ENCODE measurements around the gene STXBP5L.
"Not testable (repeated sequence)": the region's sequence is repeated elsewhere in the genome, so short reads cannot be mapped to it uniquely, and the experiment has no call there.

The STXBP5L gene

DNA sequence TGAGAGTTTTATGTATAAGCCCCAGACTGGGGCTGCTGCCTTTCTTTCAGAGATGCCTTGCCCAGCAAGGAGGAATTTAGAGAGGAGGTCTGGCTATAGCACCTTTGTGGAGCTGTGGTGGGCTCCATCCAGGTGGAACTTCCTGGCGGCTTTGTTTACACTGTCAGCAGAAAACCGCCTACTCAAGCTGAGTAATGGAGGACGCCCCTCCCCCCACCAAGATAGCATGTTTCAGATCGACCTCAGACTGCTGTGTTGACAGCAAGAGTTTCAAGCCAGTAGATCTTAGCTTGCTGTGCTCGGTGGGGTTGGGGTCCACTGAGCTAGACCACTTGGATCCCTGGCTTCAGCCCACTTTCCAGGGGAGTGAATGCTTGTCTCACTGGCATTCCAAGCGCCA lies 155.6 kb downstream of the STXBP5L start:
- DNase-seq: no peak

DNA sequence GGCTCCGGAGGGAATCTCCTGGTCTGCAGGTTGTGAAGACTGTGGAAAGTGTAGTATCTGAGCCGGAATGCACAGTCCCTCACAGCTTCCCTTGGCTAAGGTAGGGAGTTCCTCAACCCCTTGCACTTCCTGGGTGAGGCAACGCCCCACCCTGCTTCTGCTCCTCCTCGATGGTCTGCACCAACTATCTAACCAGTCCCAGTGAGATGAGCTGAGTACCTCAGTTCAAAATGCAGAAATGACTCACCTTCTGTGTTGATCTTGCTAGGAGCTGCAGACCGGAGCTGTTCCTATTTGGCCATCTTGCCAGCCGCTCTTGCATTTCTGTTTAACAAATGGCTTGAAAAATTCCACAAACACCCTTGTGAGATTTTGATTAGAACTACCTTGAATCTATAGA lies 156.1 kb downstream of the STXBP5L start:
- no peak for DNase-seq

DNA sequence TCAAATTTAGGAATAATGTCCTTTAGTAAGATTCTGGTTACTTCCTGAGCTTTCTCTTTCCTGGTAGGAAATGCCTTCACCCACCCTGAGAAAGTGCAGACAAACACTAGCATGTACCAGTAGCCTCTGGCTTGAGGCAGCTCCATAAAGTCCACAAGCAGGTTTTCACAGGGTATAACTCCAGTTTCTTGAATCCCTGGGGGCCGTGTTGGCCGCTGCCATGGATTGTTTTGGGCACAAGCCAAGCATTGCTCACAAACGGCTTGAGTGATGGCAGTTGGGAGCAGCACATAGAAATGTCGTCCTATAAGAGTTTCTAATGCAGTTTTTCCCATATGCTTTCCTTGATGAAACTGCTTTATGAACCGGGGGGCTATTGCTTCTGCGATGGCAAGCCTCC lies 164.1 kb downstream of the STXBP5L start:
- DNase-seq: no peak

DNA sequence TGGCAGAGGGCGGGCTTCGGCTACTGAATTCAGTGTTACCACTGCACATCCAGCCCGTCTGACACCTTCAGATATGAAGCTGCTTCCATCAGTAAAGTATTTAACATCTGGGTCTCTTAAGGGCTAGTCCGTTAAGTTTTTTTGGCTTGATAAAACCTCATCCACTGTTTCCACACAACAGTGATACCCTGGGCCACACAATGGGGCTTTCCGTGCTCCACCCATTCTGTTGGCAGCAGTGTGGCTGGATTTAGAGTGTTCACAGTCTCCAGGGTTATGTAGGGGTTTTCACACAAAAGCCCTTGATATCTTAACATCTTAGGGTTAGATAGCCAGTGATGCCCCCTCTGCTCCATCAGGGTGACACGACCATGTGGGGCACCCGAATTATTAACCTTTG lies 165.0 kb downstream of the STXBP5L start:
- no peak for DNase-seq

DNA sequence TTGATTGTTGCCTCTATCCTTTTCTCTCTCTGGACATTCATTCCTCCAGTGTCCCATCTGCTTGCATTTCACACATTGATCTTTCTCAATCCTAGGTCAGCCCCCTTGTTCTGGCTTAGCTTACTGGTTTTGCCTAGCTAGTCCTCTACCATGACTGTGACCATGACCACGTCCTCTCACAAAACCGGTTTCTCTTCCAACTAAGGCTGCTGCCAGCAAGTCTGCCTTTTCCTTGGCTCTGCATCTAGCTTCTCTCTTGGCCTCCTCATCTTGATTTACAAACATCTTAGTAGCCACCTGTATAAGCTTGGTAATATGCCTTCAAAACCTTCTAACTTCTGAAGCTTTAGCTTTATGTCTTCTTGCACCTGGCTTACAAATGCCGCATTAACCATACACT lies 167.2 kb downstream of the STXBP5L start:
- DNase-seq: no peak

DNA sequence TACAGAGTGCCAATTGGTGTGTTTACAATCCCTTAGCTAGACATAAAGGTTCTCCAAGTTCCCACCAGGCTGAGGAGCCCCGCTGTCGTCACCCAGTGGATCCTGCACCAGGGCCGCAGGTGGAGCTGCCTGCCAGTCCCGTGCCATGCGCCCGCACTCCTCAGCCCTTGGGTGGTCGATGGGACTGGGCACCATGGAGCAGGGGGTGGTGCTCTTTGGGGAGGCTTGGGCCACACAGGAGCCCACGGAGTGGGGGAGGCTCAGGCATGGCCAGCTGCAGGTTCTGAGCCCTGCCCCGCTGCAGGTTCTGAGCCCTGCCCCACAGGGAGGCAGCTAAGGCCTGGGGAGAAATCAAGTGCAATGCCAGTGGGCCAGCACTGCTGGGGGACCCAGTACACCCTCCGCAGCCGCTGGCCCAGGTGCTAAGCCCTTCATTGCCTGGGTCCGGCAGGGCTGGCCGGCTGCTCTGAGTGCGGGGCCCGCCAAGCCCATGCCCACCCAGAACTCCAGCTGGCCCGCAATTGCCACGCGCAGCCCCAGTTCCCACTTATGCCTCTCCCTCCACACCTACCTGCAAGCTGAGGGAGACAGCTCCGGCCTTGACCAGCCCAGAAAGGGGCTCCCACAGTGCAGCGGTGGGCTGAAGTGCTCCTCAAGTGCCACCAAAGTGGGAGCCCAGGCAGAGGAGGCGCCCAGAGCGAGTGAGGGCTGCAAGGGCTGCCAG lies 170.5 kb downstream of the STXBP5L start:
- not testable (repeated sequence) for DNase-seq

DNA sequence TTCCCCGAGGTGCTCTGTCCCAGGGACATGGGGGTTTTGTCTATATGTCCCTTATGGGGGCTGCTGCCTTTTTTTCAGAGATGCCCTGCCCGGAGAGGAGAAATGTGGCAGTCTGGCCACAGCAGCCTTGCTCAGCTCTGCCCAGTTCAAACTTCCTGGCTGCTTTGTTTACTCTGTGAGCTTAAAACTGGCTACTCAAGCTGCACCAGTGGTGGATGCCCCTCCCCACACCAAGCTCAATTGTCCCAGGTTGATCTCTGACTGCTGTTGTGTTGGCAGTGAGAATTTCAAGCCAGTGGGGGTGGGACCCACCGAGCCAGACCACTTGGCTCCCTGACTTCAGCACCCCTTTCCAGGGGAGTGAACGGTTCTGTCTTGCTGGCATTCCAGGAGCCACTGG lies 188.9 kb downstream of the STXBP5L start:
- no peak for DNase-seq

DNA sequence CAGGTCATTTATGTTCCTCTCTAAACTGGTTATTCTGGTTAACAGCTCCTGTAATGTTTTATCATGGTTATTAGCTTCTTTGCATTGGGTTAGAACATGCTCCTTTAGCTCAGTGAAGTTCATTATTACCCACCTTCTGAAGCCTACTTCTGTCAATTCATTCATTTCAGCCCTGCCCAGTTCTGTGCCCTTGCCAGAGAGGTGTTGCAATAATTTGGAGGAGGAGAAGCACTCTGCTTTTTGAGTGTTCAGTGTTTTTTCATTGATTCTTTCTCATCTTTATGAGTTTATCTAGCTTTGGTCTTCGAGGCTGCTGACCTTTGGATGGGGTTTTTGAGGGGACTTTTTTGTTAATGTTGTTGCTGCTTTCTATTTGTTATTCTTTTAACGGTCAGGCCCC lies 203.1 kb downstream of the STXBP5L start:
- DNase-seq: not testable (repeated sequence)

DNA sequence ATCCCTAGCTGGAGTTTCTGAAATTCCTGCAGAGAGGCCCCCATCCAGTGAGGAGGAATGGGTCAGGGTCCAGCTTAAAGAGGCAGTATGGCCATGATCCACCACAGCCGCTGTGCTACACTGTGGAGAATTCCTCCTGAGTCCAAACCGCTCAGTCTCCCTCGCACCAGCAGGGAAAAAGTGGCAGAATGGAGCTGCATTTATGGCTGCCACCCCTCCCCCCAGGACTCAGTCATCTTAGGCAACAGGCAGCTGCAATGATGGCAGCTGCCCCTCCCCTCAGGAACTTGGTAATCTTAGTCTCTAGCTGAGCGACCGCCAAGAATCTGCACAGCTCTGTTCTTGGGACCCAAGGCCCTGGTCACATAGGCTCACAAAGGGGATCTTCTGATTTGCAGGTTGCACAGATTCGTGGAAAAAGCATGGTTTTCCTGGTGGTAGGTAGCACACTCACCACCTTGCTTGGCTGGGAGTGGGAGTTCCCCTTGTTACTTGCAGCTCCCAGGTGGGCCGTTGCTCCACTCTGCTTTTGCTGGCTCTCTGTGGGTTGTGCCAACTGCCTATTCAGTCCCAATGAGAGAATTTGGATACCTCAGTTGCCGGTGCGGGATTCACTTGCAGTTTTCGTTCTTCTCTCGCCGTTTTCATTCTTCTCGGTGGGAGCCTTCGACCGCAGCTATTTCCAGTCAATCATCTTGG lies 204.1 kb downstream of the STXBP5L start:
- DNase-seq: no peak

DNA sequence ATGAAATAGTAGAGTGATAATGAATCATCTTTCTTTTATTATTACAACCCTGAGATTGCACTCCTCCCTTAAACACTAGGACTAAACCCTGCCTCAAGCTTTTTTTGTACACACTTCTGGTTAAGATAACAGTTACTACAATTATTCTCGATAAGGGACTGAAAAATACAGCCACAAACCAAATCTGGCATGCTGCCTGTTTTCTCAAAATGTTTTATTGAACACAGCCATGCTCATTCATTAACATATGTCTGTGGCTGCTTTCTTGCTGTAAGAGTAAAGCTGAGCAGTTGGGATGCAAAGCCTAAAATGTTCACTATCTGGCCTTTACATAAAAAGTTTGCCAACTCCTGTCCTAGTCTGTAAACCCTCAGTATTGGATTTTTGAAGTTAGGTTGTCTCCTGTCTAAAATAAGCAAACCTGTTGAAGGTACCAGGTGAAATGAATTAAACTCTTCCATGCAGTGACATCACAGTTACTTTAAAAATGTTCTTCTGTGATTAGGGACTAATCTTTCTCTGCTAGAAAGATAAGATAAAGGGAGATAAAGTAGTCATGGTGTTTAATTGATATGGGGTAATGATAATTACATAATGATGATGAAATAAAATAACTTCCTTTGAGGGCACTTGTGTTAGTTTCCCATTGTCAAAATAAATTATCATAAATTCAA lies 218.2 kb downstream of the STXBP5L start:
- DNase-seq: no peak

DNA sequence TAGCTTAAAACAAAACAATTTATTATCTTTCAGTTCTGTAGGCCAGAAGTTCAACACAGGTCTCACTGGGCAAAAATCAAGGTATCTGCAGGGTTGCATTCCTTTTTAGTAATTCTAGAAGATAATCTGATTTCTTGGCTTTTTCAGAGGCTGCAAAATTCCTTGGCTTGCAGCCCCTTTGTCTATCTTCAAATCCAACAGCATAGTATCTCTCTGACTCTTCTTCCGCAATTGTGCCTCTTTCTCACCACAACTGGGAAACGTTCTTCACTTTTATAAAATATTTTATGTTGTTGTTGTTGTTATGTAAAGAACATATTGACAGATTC lies 218.7 kb downstream of the STXBP5L start:
- no peak for DNase-seq

DNA sequence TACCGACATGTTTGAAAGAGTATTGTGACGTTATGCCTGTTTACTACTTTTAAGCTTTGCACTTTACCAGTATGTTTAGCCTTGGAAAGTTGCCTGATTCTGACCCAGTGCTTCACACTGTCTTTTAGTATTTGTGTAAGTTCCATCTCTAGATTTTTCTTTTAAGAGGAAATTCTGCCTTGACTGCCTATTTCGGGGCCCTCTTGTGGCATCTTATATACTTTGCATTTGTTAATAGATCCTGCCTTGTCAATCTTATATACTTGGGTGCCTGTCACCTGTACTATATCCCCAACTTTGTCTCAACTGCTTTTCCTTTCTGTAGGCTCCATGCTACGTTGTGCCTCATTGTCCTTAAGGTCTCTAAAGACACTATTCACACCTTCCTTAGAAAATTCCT lies 244.6 kb downstream of the STXBP5L start:
- DNase-seq: no peak

DNA sequence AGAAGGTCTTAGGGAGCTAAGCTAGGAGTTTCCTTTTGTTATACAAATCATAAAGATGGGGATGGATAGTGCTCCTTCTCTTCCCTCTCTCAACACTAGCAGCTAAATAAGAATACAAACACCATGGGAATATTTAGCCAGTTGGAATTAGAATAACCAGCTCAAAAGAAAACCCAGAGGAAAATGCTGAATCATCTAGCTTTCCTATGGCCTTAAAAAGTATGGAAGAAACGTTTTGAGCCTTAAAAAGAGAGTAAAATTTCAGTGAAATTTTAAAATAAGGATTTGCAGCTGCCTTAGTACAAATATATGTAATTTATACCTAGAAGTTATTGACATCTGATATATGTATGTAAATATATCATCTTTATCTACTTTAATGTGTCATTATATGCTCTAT lies 245.8 kb downstream of the STXBP5L start:
- no peak for DNase-seq

DNA sequence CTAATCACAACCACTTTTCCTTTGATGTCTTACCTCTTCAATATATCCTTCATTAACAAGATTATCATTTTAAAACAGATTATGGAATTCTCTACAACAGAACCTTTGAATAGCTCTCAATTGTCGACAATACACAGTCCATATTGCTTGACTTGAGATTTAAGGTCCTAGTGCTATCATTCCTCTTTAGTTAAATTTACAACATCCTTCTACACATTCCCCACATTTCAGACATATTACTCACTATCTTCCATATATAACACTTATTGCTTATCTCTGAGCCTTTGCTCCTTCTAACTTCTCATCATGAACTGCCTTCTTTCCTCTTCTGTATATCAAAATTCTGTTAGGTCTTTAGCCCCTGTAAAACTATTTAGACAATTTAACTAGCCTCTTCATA lies 247.0 kb downstream of the STXBP5L start:
- DNase-seq: no peak

DNA sequence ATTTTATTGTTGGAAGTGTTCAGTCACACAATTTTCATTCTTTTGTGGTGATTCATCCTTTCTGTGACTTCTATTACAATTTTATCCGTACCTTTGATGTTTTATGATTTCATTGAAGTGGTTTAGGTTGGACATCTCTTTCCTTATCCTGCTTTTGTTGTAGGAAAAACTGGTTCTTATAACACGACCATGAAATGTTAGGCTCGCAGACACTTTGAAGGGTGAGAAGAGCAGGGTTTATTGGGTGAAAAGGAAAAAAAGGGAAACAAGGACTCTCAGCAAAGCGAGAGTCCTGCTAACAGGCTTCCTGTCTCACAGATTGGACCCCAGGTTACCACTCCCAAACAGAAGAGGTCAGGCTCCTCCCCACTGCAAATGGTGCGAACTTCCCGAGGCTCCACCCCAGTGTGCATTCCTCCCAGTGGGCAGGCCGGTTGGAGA lies 257.4 kb downstream of the STXBP5L start:
- no peak for DNase-seq

DNA sequence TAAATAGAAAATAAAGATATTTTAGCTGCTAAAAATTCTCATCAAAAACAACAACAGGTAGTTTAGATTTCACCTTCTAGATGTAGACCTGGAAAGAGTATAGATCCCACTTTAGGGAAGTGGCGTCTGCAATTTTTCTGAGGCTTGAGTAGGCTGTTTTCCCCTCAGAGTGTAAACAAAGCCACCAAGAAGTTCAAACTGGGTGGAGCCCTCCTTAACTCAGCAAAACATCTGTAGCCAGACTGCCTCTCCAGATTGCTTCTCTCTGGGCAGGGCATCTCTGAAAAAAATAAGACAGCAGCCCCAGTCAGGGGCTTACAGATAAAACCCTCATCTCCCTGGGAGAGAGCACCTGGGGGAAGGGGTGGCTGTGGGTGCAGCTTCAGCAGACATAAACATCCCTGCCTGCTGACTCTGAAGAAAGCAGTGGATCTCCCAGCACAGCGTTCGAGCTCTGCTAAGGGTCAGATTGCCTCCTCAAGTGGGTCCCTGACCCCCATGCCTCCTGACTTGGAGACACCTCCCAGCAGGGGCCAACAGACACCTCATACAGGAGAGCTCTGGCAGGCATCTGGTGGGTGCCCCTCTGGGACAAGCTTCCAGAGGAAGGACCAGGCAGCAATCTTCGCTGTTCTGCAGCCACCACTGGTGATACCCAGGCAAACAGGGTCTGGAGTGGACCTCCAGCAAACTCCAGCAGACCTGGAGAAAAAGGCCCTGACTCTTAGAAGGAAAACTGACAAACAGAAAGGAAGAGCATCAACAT lies 259.6 kb downstream of the STXBP5L start:
- no peak for DNase-seq

DNA sequence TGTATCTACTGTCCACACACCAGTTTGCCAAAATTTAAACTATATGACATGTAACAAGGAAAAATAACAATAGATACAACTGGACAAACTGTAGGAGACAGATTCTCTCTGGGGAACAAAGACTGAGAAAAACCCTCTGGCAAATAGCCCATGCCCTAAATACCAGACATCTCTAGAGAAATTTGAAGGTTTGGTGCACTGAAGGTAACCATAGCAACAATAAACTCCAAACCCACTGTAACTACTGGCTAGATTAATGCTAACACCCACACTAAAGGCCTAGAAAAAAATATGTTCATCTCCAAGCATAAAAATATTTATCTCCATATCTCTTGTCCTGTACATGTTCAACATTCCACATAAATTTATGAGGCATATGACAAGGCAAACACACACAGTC lies 267.1 kb downstream of the STXBP5L start:
- no peak for DNase-seq

DNA sequence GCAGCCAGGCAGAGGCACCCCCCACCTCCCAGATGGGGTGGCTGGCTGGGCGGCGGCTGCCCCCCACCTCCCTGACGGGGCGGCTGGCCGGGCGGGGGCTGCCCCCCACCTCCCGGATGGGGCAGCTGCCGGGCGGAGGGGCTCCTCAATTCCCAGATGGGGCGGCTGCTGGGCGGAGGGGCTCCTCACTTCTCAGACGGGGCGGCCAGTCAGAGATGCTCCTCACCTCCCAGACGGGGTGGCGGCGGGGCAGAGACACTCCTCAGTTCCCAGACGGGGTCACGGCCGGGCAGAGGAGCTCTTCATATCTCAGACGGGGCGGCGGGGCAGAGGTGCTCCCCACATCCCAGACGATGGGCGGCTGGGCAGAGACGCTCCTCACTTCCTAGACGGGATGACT lies 282.6 kb downstream of the STXBP5L start:
- not testable (repeated sequence) for DNase-seq

DNA sequence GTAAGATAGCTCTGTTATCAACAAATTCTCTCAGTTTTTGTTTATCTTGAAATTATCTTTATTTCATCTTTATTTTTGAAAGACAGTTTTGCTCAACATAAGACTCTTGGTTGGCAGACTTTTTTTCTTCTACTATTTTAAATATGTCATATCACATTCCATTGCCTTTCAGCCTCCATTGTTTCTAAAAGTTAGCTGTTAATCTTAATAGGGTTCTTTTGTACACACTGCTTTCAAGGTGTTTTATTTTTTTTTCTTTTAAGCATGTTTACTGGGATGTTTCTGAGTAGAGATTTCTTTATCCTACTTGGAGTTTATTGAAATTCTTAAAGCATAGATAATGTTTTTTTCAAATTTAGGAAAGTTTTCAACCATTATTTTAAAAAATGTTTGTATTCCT lies 294.6 kb downstream of the STXBP5L start:
- no peak for DNase-seq

DNA sequence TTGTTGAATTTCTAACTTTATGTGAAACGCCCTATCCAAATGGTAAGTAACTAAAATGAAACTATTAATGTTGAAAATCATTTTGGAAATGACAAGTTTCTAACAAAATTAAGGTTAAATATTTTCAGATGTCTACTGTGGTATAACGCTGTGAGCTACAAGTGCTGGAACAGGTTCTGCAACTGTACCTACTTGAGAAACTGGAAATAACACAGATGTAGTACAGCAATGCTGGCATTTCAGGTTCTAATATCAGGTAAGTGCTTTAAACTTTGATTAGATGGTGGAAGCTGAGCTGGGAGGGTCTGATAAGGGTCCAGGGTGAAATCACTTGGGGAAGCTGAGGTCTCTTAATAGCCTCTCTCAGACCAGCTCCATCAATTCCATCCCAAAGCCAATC lies 315.1 kb downstream of the STXBP5L start:
- no peak for DNase-seq

DNA sequence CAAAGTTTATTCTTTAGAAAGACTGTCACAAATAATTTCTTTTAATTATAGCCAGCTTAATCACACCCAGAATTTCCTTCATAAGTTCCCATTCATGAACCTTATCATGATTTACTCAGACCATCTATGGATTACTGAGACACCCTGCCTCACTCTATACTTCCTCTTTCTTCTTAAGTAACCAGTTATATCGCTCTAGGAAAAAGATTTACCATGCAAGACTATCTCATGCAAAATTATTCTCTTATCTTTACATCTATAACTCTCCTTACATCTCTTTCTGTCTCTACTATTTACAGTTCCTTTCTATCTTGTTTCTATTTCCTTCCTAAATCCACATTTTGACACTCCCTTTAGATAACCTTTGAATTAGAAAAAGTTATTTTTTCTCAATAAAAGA lies 321.0 kb downstream of the STXBP5L start:
- no peak for DNase-seq

DNA sequence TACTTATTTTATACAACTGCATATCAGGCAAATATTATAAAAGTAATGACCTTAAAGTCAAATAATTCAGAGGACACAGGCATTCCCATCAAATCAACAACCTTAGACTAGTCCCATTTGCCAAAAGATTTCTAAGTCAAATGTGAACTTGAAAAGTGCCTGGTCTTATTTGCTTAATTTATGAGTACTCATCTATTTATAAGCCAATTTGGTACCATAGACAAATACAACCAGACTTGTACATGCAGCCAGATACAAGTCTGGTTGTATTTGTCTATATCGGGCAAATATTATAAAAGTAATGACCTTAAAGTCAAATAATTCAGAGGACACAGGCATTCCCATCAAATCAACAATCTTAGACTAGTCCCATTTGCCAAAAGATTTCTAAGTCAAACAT lies 322.2 kb downstream of the STXBP5L start:
- not testable (repeated sequence) for DNase-seq

DNA sequence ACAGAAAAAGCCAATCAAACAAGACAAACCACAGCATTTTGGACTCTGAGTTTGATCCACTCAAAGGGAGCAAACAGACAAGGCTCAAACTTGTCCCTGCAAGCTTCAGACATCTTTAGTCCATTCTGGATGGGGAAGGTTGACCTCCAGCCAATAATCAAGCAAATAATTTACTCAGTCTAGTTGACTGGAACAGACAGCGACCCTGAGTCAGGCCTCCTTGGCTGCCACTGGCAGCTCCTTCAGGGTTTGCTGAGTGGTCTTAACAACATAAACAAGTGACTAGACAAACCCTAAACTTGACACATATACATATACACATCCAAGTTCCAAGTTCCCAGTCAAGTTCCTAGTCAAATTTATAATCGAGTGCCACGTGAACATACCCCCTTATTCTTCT lies 323.9 kb downstream of the STXBP5L start:
- no peak for DNase-seq
